DND-41 (cell line): Measurements from ENCODE around the gene ADORA3.

Experiments used
- CTCF ChIP-seq: IDR thresholded peaks from 2 replicates; pipeline ENCODE4 v1.5.1; 2012; ENCODE audit warnings: borderline replicate concordance, low read length, moderate library complexity, mild to moderate bottlenecking; ENCODE audit not compliant: poor library complexity, severe bottlenecking; ENCODE audit errors: extremely low read depth
- EZH2 ChIP-seq: IDR thresholded peaks from 3 replicates; pipeline ENCODE4 v1.6.1; 2012; ENCODE audit warnings: borderline replicate concordance, low read depth, mild to moderate bottlenecking, moderate library complexity, low read length, inconsistent platforms; ENCODE audit not compliant: severe bottlenecking

GRCh38 chr1:111487133-111487532 lies 16.3 kb downstream of the ADORA3 start:
- TF ChIP-seq CTCF (no peak), EZH2 (no peak)
